H1 (cell line): ENCODE measurements around the gene EIF2B5. TPM values are rescaled to one million over a fixed set of nuclear protein-coding genes. Genes with fewer than 3 reads are reported as not detected.

Source experiments
- CTCF ChIA-PET: fragments of 300-600 bp; sonication (Branson Sonifier 250); formaldehyde crosslinking; loops from one replicate; lab custom pipeline; 2021; ENCODE audit not compliant: partially characterized antibody; lab: Charles Lee
- POLR2A ChIA-PET: fragments of 300-600 bp; sonication (Branson Sonifier 250); formaldehyde crosslinking; loops from one replicate; lab custom pipeline; 2021; ENCODE audit warnings: inconsistent platforms; ENCODE audit not compliant: partially characterized antibody; lab: Charles Lee
- DNase-seq, 2 experiments: peaks; one replicate each; pipeline versions ENCODE4 v3.0.0 to v3.0.0-alpha.2; 2010 to 2022; ENCODE audit warnings: low spot score in 2 of 2, low read depth in 1 of 2, mixed read lengths in 1 of 2
- FAIRE-seq: peaks from 2 replicates; lab custom pipeline; 2011; peaks lifted over from hg19 to GRCh38; lab: Jason Lieb, UNC
- H2AFZ ChIP-seq: 2 replicates; pipeline ENCODE4 v1.8.1; 2012; ENCODE audit warnings: low read length, inconsistent platforms
- H2AK5ac ChIP-seq: 2 replicates; pipeline ENCODE4 v1.6.1; 2013; ENCODE audit warnings: low read depth, low read length
- H2BK120ac ChIP-seq: replicated peaks from 2 replicates; pipeline ENCODE3; 2013; ENCODE audit warnings: low read depth, low read length, inconsistent platforms
- H2BK12ac ChIP-seq: 2 replicates; pipeline ENCODE4 v1.6.1; 2013; ENCODE audit warnings: low read depth, low read length
- H2BK15ac ChIP-seq: 2 replicates; pipeline ENCODE4 v1.6.1; 2013; ENCODE audit warnings: low read length
- H2BK20ac ChIP-seq: 2 replicates; pipeline ENCODE4 v1.6.1; 2013; ENCODE audit warnings: low read length
- H2BK5ac ChIP-seq: 2 replicates; pipeline ENCODE4 v1.6.1; 2013; ENCODE audit warnings: low read depth, low read length
- H3K14ac ChIP-seq: 2 replicates; pipeline ENCODE4 v1.6.1; 2013; ENCODE audit warnings: inconsistent platforms; ENCODE audit not compliant: insufficient read length
- H3K18ac ChIP-seq: 2 replicates; pipeline ENCODE4 v1.6.1; 2013; ENCODE audit warnings: low read length; ENCODE audit errors: extremely low read depth
- H3K23ac ChIP-seq: 2 replicates; pipeline ENCODE4 v1.6.1; 2013; ENCODE audit warnings: inconsistent platforms; ENCODE audit not compliant: insufficient read length
- H3K23me2 ChIP-seq: 2 replicates; pipeline ENCODE4 v1.6.1; 2013; ENCODE audit warnings: low read depth, low read length
- H3K27ac ChIP-seq: 2 replicates; pipeline ENCODE4 v1.6.1; 2011; ENCODE audit warnings: low read depth, low read length, inconsistent platforms
- H3K27me3 ChIP-seq, 4 experiments: replicated peaks in 1 of 4; 1 replicate in 1 of 4; 2 replicates in 3 of 4; pipeline versions ENCODE4 v1.6.1 to v1.8.1; 2011 to 2013; ENCODE audit warnings: low read length in 3 of 4, mild to moderate bottlenecking in 3 of 4, inconsistent platforms in 2 of 4, mixed read lengths in 2 of 4, moderate library complexity in 1 of 4; ENCODE audit not compliant: control insufficient read depth in 3 of 4, insufficient read depth in 3 of 4; ENCODE audit errors: extremely low read depth in 1 of 4
- H3K36me3 ChIP-seq, 4 experiments: 2 replicates each; pipeline versions ENCODE4 v1.6.1 to v1.8.1; 2011 to 2013; ENCODE audit warnings: mild to moderate bottlenecking in 4 of 4, low read length in 3 of 4, moderate library complexity in 2 of 4, control low read depth in 1 of 4, inconsistent platforms in 1 of 4; ENCODE audit not compliant: insufficient read depth in 4 of 4, control insufficient read depth in 2 of 4
- H3K4ac ChIP-seq: replicated peaks from 2 replicates; pipeline ENCODE3; 2013; ENCODE audit warnings: low read length, low read depth, mixed read lengths, inconsistent platforms; ENCODE audit not compliant: insufficient read length
- H3K4me1 ChIP-seq, 4 experiments: replicated peaks in 1 of 4; 1 replicate in 1 of 4; 2 replicates in 3 of 4; pipeline versions ENCODE4 v1.6.1 to v1.8.1; 2011 to 2013; ENCODE audit warnings: low read length in 3 of 4, inconsistent platforms in 2 of 4, mixed read lengths in 1 of 4; ENCODE audit not compliant: insufficient read depth in 4 of 4, control insufficient read depth in 3 of 4
- H3K4me2 ChIP-seq, 2 experiments: 2 replicates each; pipeline versions ENCODE4 v1.6.1 to v1.8.1; 2011 to 2013; ENCODE audit warnings: low read depth in 2 of 2, low read length in 2 of 2, control low read depth in 1 of 2, inconsistent platforms in 1 of 2, mild to moderate bottlenecking in 1 of 2; ENCODE audit not compliant: insufficient read depth in 1 of 2
- H3K4me3 ChIP-seq, 4 experiments: fragments of 200-600, 300-600 bp in 1 of 4; sonication (generic), shearing (Covaris generic), sonication (Bioruptor Twin) in 1 of 4; 2 replicates each; pipeline versions ENCODE4 v1.5.1 to v1.8.1; 2011 to 2016; ENCODE audit warnings: low read length in 4 of 4, low read depth in 3 of 4, control low read depth in 2 of 4, inconsistent platforms in 2 of 4, mild to moderate bottlenecking in 2 of 4, mixed read lengths in 1 of 4, moderate library complexity in 1 of 4; ENCODE audit not compliant: insufficient read depth in 2 of 4; ENCODE audit errors: extremely low read depth in 1 of 4
- H3K56ac ChIP-seq: replicated peaks from 2 replicates; pipeline ENCODE3; 2013; ENCODE audit warnings: low read depth, mild to moderate bottlenecking, mixed read lengths, low read length, inconsistent platforms; ENCODE audit not compliant: insufficient read length
- H3K79me1 ChIP-seq: 2 replicates; pipeline ENCODE4 v1.6.1; 2013; ENCODE audit warnings: low read depth, low read length, control low read depth
- H3K79me2 ChIP-seq, 2 experiments: 2 replicates each; pipeline versions ENCODE4 v1.6.1 to v1.8.1; 2012 to 2013; ENCODE audit warnings: low read length in 2 of 2, mild to moderate bottlenecking in 2 of 2, inconsistent platforms in 1 of 2; ENCODE audit not compliant: insufficient read depth in 2 of 2, control insufficient read depth in 1 of 2
- H3K9ac ChIP-seq, 4 experiments: replicated peaks in 1 of 4; 1 replicate in 1 of 4; 2 replicates in 3 of 4; pipeline versions ENCODE4 v1.6.1 to v1.8.1; 2011 to 2013; ENCODE audit warnings: low read depth in 3 of 4, low read length in 3 of 4, control low read depth in 2 of 4, mild to moderate bottlenecking in 2 of 4, moderate library complexity in 2 of 4, inconsistent platforms in 1 of 4; ENCODE audit errors: extremely low read depth in 1 of 4
- H3K9me3 ChIP-seq, 2 experiments: 2 replicates each; pipeline versions ENCODE4 v1.6.1 to v1.8.1; 2012 to 2013; ENCODE audit warnings: mild to moderate bottlenecking in 2 of 2, moderate library complexity in 2 of 2, control low read depth in 1 of 2, inconsistent platforms in 1 of 2, low read depth in 1 of 2, low read length in 1 of 2, mixed read lengths in 1 of 2; ENCODE audit not compliant: insufficient read depth in 2 of 2
- H4K20me1 ChIP-seq, 2 experiments: replicated peaks in 1 of 2; 2 replicates each; pipeline versions ENCODE3 to v1.8.1; 2011 to 2013; ENCODE audit warnings: inconsistent platforms in 2 of 2, low read length in 2 of 2, mild to moderate bottlenecking in 1 of 2; ENCODE audit not compliant: insufficient read depth in 2 of 2, control insufficient read depth in 1 of 2
- H4K5ac ChIP-seq: 2 replicates; pipeline ENCODE4 v1.6.1; 2013; ENCODE audit warnings: low read length, low read depth, mixed read lengths, inconsistent platforms; ENCODE audit not compliant: insufficient read length
- H4K8ac ChIP-seq: 2 replicates; pipeline ENCODE4 v1.8.0; 2013; ENCODE audit warnings: mild to moderate bottlenecking, moderate library complexity, low read length, inconsistent platforms; ENCODE audit not compliant: insufficient read depth; ENCODE audit errors: extremely low read depth
- H4K91ac ChIP-seq: replicated peaks from 2 replicates; pipeline ENCODE3; 2013; ENCODE audit warnings: low read length, mixed read lengths, inconsistent platforms; ENCODE audit not compliant: insufficient read length
- JUND ChIP-seq: IDR thresholded peaks from 2 replicates; pipeline ENCODE4 v1.6.1; 2011; ENCODE audit warnings: mild to moderate bottlenecking, improper control_type of control experiment, low read length
- KDM4A ChIP-seq: IDR thresholded peaks from one replicate; pipeline ENCODE4 v1.7.1; 2012; ENCODE audit warnings: low read depth, mild to moderate bottlenecking, moderate library complexity, low read length, inconsistent platforms; ENCODE audit not compliant: severe bottlenecking
- KDM5A ChIP-seq: fragments of 200-600 bp; IDR thresholded peaks from 2 replicates; pipeline ENCODE4 v1.7.1; 2012; ENCODE audit warnings: mild to moderate bottlenecking, low read length, inconsistent platforms, mixed read lengths
- SAP30 ChIP-seq: fragments of 300-600 bp; sonication (generic); IDR thresholded peaks from 2 replicates; pipeline ENCODE4 v1.7.1; 2012; ENCODE audit warnings: low read length, moderate library complexity, mild to moderate bottlenecking, inconsistent platforms; ENCODE audit not compliant: insufficient read depth, insufficient replicate concordance
- YY1 ChIP-seq: IDR thresholded peaks from 2 replicates; pipeline ENCODE4 v1.6.1; 2011; ENCODE audit warnings: low read depth, mild to moderate bottlenecking, low read length
- WGBS, 2 experiments: shearing (Covaris generic) in 1 of 2; methylation state at CpG; one replicate each; pipeline versions ENCODE4 v1.1.6 to v1.1.7; 2013 to 2015; ENCODE audit warnings: low lambda C conversion rate in 2 of 2, mixed read lengths in 2 of 2, inconsistent platforms in 1 of 2, low coverage in 1 of 2, missing lambda C conversion rate in 1 of 2; ENCODE audit not compliant: insufficient replicate concordance in 2 of 2, insufficient coverage in 1 of 2, insufficient read length in 1 of 2; ENCODE audit errors: extremely low coverage in 1 of 2, missing lambda C conversion rate in 1 of 2; 5-methylcytosine and 5-hydroxymethylcytosine counted together
- polyA plus RNA-seq, 7 experiments: library from polyadenylated mRNA; depleted of rRNA in 3 of 7; stranded (reverse) in 5 of 7; unstranded in 2 of 7; fragments of >200 nt in 5 of 7; fragments of 200-250 nt in 2 of 7; gene quantifications; 1 replicate in 5 of 7; 2 replicates in 1 of 7; 4 replicates in 1 of 7; pipeline versions ENCODE4 v1.2.1 to v1.2.3, GENCODE V29; 2011 to 2013; ENCODE audit warnings: missing spikeins in 2 of 7, mixed read lengths in 2 of 7
- total RNA-seq: library from RNA; stranded (reverse); fragmentation: NEBNext Ultra II Directional; extraction: Animal tissue kit (Norgen Biotek cat#: 25700); gene quantifications from 2 replicates; pipeline ENCODE4 v1.2.1, GENCODE V29; 2021

Gene EIF2B5
- total and polyA plus RNA-seq, 2 of the 8 experiments (the other 6 are each of a cell fraction or from before 2014, with no cell fraction given): 33.1 to 40.0 TPM

GRCh38 chr3:184186184-184186901 is 51.2 kb downstream of the EIF2B5 start, which contains the start of gene ABCF3:
Gene ABCF3, plus strand, starts transcription at chr3:184186199. Its CDS starts 9 bp downstream, at chr3:184186208.
- Histone ChIP-seq H3K9ac (peak within 1 kb of the TSS; percentile 70 to 95 (median 82)), H3K14ac (no peak within 1 kb of the TSS), H3K23me2 (peaks cover 15% of the 10 kb centered on the region), H2AFZ (peak within 1 kb of the TSS; percentile 94; the same call in 1 of the 2 replicates), H2BK15ac (no peak within 1 kb of the TSS; the same call in 1 of the 2 replicates), H3K27me3 (no peaks in the 10 kb centered on the region; a peak in 1 of 7 replicates), H3K4me3 (peak within 1 kb of the TSS; percentile 86 to 96 (median 94)), H3K79me2 (peaks cover 6 to 27% of the 10 kb centered on the region in 2 experiments; a peak in 3 of 4 replicates), H3K36me3 (peaks cover 31 to 68% (median 40%) of the 10 kb centered on the region in 4 experiments), H3K18ac (peak within 1 kb of the TSS; percentile 79), H3K4me1 (peaks cover 0 to 8% (median 5%) of the 10 kb centered on the region in 4 experiments; a peak in 6 of 7 replicates), H2AK5ac (no peak within 1 kb of the TSS), H4K5ac (peak within 1 kb of the TSS; percentile 66), H4K20me1 (peaks cover 3 to 11% of the 10 kb centered on the region in 2 experiments), H2BK20ac (no peak within 1 kb of the TSS), H3K23ac (no peak within 1 kb of the TSS), H4K8ac (peak within 1 kb of the TSS; percentile 90; the same call in 1 of the 2 replicates), H2BK120ac (peak within 1 kb of the TSS; percentile 38), H3K56ac (peak within 1 kb of the TSS; percentile 5), H3K27ac (peak within 1 kb of the TSS; percentile 92), H3K4ac (peak within 1 kb of the TSS; percentile 74), H3K79me1 (peaks cover 10% of the 10 kb centered on the region), H4K91ac (no peak within 1 kb of the TSS), H2BK5ac (peak within 1 kb of the TSS; percentile 83), H3K9me3 (no peaks in the 10 kb centered on the region; a peak in 1 of 4 replicates), H3K4me2 (peak within 1 kb of the TSS; percentile 97), H2BK12ac (no peak within 1 kb of the TSS)
- WGBS, 2 experiments: 7% methylated on average over 37 of the region's 45 CpGs; no CpG with 5 or more reads in 1 of the 2 experiments
- TF ChIP-seq YY1 (peak; percentile 48; the same call in 1 of the 2 replicates), KDM4A (peak; percentile 7), SAP30 (peak; percentile 57), KDM5A (peak; percentile 39; the same call in 1 of the 2 replicates), JUND (no peak)
- DNase-seq (no peak), FAIRE-seq (no peak)
- ChIA-PET CTCF (interaction anchor here (0.6 to 3.5 kb wide), 9 partner anchors 9 to 98 kb away, joined by 3 to 16 read pairs (median 5); no protein-coding TSS in a partner anchor), POLR2A (interaction anchor here (0.7 to 2.4 kb wide), 21 partner anchors 10 to 288 kb away, joined by 3 to 18 read pairs (median 3); partner anchors contain the start of genes AP2M1, CAMK2N2, DVL3 and EEF1AKMT4)
